ENCODE measurements around the gene N4BP3.

DNA sequence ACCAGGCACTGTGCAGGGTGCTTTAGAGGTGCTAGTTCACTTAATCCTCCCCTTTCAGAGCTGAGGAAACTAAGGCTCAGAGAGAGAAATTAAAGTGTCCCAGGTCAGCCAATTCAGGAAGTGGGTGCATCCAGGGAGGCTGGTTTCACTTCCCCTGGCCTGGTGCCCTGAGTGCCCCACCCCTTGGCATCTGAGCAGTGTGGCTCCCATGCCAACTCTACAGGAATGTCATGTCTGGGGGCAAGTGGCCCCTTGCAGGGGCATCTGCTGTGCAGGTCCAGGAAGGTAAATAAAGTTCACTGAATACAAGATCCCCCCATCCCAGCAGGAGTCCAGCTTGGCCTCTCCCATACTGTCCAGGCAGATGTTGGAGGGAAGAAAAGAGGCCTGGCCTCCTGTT is 4.4 kb upstream of the N4BP3 start:
- TF ChIP-seq, protein P1, sequence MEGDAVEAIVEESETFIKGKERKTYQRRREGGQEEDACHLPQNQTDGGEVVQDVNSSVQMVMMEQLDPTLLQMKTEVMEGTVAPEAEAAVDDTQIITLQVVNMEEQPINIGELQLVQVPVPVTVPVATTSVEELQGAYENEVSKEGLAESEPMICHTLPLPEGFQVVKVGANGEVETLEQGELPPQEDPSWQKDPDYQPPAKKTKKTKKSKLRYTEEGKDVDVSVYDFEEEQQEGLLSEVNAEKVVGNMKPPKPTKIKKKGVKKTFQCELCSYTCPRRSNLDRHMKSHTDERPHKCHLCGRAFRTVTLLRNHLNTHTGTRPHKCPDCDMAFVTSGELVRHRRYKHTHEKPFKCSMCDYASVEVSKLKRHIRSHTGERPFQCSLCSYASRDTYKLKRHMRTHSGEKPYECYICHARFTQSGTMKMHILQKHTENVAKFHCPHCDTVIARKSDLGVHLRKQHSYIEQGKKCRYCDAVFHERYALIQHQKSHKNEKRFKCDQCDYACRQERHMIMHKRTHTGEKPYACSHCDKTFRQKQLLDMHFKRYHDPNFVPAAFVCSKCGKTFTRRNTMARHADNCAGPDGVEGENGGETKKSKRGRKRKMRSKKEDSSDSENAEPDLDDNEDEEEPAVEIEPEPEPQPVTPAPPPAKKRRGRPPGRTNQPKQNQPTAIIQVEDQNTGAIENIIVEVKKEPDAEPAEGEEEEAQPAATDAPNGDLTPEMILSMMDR (IDR thresholded peaks at IDR 0.05), result no peak
- no peak for TF ChIP-seq POLR2A (IDR thresholded peaks at IDR 0.05)

Measured in suprapubic skin (tissue), 3 donors.